Stimulated activated CD8-positive, alpha-beta memory T cell treated with anti-CD3 and anti-CD28 coated beads, Interleukin-15, amount 100 ng/mL, for 24 hours (primary cell): ENCODE measurements around the gene MUC12.
"Not testable (repeated sequence)": the region's sequence is repeated elsewhere in the genome, so short reads cannot be mapped to it uniquely, and the experiment has no call there.

Experiments used
- DNase-seq: peaks from one replicate; pipeline ENCODE4 v3.0.0-alpha.2; 2020; ENCODE audit warnings: low read depth

Gene MUC12

DNA sequence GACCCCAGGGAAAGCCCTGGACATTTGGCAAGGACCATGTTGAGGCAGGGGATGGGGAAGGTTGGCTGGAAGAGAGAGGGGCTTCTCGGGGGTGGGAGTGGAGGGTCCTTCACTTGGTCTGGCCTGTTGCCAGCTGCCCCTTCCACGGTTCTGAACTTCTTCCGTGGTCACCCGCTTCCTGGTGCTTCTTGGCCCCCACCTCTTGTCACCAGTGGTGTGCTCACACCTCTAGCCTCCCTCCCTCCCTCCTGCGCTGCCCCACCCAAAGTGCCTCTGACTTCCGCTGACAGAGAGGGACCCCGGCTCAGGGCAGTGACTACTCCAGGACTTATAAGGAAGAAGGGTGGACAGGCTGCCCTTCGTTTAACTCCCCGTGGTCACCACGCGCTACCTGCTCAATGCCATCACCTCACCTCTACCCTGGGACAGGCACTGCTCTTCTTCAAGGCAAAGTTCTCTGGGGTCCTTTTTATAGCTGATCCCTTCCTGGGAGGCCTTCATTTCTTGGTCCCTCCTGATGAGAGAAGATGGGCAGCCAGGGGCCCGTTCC lies at the start of gene MUC12:
TSS of gene MUC12 (plus strand) at position 500 of the 550 bp plus-strand sequence. CDS start 58 bp downstream, outside the sequence.
- no peak for DNase-seq

DNA sequence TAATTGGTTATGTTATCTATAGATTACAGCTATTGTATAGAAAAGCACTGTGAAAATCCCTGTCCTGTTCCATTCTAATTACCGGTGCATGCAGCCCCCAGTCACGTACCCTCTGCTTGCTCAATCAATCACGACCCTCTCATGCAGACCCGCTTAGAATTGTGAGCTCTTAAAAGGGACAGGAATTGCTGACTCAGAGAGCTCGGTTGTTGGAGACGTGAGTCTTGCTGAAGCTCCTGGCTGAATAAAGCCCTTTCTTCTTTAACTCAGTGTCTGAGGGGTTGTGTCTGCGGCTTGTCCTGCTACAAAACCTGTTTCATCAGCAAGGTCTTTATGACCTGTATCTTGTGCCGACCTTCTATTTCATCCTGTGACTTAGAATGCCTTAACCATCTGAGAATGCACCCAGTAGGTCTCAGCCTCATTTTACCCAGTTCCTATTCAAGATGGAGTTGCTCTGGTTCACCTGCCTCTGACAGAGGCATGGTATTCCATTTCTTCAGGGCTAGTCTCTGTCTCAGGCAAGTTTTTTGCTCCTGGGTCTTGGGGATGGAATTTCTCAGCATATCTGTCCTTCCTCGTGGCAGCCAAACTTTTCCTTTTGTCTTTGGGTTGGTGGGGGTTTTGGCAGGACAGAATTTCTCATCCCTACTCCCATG lies 49.5 kb upstream of the MUC12 start:
- DNase-seq = not testable (repeated sequence)

GRCh38 chr7:100921039-100921438 lies 48.3 kb upstream of the MUC12 start:
- no peak for DNase-seq

- not testable (repeated sequence) for DNase-seq
Measured at GRCh38 chr7:100923616-100924015, 45.7 kb upstream of the MUC12 start.

GRCh38 chr7:100929808-100930174 lies 39.6 kb upstream of the MUC12 start:
- DNase-seq = no peak

DNA sequence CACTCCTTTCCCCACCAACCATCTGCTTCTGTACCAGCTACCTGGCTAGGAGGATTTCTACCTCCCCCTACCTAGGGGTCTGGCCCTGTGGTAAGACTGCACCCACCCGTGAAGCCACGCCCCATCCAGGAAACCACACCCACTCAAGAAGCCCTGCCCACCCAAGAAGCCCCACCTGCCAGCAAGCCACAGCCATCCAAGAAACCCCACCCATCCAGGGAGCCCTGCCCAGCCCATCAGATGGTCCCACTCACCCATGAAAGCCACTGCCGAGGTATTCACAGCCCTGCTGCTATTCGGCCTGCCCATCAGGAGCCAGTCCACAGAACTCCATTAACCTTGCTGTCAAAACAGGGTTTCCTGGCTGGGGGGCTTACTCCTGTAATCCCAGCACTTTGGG lies 35.6 kb upstream of the MUC12 start:
- no peak for DNase-seq

DNA sequence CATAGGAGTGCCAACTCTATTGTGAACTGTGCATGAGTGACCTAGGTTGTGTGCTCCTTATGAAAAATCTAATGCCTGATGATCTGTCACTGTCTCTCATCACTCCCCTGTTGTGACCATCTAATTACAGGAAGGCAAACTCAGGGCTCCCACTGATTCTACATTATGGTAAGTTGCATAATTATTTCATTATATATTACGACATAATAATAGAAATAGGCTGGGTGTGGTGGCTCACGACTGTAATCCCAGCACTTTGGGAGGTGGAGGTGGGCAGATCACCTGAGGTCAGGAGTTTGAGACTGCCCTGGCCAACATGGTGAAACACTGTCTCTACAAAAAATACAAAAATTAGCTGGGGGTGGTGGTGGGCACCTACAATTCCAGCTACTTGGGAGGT lies 34.0 kb upstream of the MUC12 start:
- DNase-seq = not testable (repeated sequence)

- not testable (repeated sequence) for DNase-seq
Measured at GRCh38 chr7:100936167-100936566, 33.2 kb upstream of the MUC12 start.

DNA sequence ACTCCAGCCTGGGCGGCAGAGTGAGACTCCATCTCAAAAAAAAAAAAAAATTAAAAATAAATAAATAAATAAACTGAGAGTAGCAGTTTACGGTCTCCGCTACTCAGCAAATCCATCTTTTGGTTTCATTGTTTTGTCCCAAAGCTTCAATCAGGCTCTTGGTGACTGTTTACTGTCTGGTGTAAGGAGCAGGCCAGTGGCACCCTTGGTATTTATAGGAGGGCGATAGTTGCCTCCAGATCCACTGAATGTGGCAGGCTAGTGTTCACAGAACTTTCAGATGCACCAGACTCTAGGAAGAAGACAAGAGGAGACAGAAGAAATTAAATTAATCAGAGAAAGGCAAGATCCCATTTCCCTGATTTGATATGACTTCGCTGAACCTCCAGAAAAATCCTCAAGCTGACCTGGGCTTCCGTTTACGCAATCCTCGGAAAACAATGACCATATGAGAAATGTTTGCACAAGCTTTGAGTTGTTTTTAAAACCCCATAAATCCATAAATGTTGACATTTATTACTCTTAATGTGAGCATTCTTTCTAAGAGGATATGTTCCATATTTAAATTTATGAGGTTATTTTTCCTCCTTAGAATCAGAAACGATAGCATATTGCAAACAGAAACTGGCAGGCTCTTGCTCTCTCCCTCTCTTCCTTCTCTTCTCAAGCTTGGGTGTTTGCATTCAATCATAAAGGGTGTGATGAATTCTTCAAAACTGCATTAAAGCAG lies 27.2 kb upstream of the MUC12 start:
- DNase-seq = no peak

DNA sequence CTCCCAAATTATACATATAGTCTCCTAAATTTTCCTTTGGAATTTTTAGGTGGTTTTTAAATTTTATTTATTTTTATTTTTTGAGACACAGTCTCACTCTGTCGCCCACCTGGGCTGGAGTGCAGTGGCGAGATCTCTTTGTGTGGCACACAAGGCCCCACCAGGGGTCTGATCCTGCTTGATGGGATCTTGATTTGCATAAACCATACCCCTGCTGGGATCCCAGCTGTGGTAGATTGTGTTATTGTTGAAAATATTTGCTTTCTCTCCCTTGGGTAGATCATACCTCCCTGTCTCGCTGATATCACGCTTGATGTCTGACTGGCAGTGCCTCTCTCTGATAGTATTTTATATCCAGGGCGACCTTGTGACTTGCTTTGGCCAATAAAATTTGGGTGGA lies 25.7 kb upstream of the MUC12 start:
- no peak for DNase-seq

DNA sequence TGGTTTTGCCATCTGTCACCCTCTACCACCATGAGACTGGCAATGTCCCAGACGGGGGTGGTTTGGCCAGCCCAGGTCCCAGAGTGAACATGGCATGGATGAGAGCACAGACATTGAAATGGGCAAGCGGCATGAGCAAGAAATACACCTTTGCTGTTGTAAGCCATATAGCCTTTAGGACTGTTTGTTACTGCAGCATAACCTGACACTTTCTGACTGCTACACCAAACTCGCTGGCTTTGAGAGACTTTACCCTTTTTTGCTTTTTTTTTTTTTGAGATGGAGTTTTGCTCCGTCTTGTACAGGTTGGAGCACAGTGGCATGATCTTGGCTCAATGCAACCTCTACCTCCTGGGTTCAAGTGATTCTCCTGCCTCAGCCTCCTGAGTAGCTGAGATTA lies 25.2 kb upstream of the MUC12 start:
- no peak for DNase-seq

GRCh38 chr7:100946111-100946510 lies 23.3 kb upstream of the MUC12 start:
- no peak for DNase-seq

- DNase-seq = no peak
Measured at GRCh38 chr7:100946766-100947365, 22.5 kb upstream of the MUC12 start.

- no peak for DNase-seq
Measured at GRCh38 chr7:100947792-100948191, 21.6 kb upstream of the MUC12 start.

GRCh38 chr7:100949227-100949932 lies 20.0 kb upstream of the MUC12 start, which contains the start of gene MUC3A:
MUC3A (plus strand) TSS chr7:100949534; CDS start chr7:100949625, 91 bp downstream.
- no peak for DNase-seq

- no peak for DNase-seq
Measured at GRCh38 chr7:100949933-100950443, 19.4 kb upstream of the MUC12 start.

DNA sequence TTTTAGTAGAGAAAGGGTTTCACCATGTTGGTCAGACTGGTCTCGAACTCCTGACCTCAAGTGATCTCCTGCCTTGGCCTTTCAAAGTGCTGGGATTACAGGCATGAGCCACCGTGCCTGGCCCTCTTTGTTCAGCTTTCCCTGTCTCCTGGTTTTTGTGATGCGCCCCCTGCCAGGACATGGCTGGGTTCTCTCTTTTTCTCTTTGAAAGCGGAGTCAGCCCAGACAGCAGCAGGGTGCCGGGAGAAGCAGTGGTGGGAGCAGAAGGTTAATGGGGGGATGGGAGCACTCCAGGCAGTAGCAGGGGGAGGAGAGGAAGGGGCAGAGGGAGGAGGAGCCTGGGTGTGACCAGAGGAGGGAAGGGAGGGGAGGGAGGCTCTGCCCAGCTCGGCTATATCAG lies 18.2 kb upstream of the MUC12 start:
- DNase-seq = no peak

DNA sequence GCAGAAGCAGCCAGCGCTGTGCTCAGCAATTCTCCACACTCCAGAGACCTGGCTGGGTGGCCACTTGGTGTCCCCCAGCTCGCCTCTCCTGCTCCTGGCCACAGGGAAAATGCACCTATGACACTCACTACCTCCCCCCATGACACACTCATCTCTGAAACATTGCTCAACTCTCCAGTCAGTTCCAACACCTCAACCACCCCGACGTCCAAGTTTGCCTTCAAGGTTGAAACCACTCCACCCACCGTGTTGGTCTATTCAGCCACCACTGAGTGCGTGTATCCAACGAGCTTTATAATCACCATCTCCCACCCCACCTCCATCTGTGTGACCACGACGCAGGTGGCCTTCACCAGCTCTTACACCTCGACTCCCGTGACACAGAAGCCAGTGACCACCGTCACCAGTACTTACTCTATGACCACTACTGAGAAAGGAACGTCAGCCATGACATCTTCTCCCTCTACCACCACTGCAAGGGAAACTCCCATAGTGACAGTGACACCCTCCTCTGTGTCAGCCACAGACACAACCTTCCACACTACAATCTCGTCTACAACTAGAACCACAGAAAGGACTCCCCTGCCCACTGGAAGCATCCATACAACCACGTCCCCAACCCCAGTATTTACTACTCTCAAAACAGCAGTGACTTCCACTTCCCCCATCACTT lies 17.3 kb upstream of the MUC12 start:
- DNase-seq = no peak

- no peak for DNase-seq
Measured at GRCh38 chr7:100952641-100953040, 16.7 kb upstream of the MUC12 start.

DNA sequence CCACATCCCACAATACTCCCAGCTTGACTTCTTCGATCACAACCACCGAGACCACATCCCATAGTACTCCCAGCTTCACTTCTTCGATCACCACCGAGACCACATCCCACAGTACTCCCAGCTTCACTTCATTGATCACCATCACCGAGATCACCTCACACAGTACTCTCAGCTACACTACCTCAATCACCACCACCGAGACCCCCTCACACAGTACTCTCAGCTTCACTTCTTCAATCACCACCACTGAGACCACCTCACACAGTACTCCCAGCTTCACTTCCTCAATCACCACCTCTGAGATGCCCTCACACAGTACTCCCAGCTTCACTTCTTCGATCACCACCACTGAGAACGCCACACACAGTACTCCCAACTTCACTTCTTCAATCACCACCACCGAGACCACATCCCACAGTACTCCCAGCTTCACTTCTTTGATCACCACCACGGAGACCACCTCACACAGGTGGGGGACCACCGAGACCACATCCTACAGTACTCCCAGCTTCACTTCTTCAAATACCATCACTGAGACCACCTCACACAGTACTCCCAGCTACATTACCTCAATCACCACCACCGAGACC lies 11.4 kb upstream of the MUC12 start:
- DNase-seq = no peak

DNA sequence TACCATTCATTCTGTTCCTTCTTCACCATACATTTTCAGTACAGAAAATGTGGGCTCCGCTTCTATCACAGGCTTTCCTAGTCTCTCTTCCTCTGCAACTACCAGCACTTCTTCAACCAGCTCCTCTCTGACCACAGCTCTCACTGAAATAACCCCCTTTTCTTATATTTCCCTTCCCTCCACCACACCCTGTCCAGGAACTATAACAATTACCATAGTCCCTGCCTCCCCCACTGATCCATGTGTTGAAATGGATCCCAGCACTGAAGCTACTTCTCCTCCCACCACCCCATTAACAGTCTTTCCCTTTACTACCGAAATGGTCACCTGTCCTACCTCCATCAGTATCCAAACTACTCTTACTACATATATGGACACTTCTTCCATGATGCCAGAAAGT lies 9.5 kb upstream of the MUC12 start:
- no peak for DNase-seq
